Measurements from ENCODE around the gene STUM.

- TF ChIP-seq CTCF (IDR thresholded peaks at IDR 0.05) (no peak), EZH2 (IDR thresholded peaks at IDR 0.05) (no peak), EZH2phosphoT487 (IDR thresholded peaks at IDR 0.05) (no peak)
These were observed 108.2 kb downstream of the STUM start for GRCh38 chr1:226656601-226657277.

Measured in neural progenitor cell (in vitro differentiated cells).